K562 (cell line): ENCODE results near the gene PKP1.

Experiments
- HINFP ChIP-seq: fragments of 450-650 bp; conservative IDR thresholded peaks from 2 replicates; pipeline ENCODE4 v1.6.1; 2016; ENCODE audit warnings: missing genetic modification characterization, low read depth, mild to moderate bottlenecking, control low read depth, missing compliant biosample characterization
- TBL1XR1 ChIP-seq, 2 experiments: IDR thresholded peaks; 2 replicates each; pipeline ENCODE4 v1.6.1; 2012; ENCODE audit warnings: improper control_type of control experiment in 2 of 2, low read length in 2 of 2, mild to moderate bottlenecking in 1 of 2

GRCh38 chr1:201310251-201310985 is 27.1 kb downstream of the PKP1 start:
- TF ChIP-seq HINFP (tag) (no peak), TBL1XR1 (IDR thresholded peaks at IDR 0.05; ENCODE audit: low read length in 2 of 2) (no peak)
